ENCODE measurements around the gene SALL4. TPM values are rescaled to one million over a fixed set of nuclear protein-coding genes. Genes with fewer than 3 reads are reported as not detected.
A peak's percentile ranks its signal among the peaks of the same experiment; 100 is the strongest.
"Not testable (repeated sequence)": the region's sequence is repeated elsewhere in the genome, so short reads cannot be mapped to it uniquely, and the experiment has no call there.

SALL4 gene
- total RNA-seq, 2 experiments from 2014 or later: 0.05 to 0.08 TPM

DNA sequence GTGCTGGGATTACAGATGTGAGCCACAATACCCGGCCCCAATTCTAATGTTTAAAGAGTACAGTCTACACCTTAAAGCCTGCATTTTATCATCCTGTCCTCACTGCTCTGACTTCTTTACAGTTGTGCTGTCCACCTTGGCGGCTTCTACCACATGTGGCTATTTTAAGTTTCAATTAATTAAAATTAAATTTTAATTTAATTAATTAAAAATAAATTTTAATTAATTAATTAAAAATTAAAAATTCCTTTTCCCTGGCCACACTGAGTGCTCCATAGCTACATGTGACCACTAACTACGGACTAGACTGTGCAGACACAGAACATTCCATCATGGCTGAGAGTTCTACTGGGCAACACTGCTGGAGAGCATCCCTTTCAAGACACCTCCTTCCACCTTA, 61.5 kb downstream of the SALL4 start:
- no peaks in the 10 kb centered on the region for H3K36me3 Mint-ChIP-seq (ENCODE audit: low read depth)
- Histone ChIP-seq H3K4me1 (ENCODE audit: insufficient read depth, low read length) (no peaks in the 10 kb centered on the region), H3K4me3 (ENCODE audit: low read length) (no peak overlapping the region), H3K9me3 (ENCODE audit: control insufficient read depth in 1 of 2, insufficient read depth in 1 of 2, low read length in 2 of 2) (no peaks in the 10 kb centered on the region), H3K36me3 (ENCODE audit: insufficient read depth, low read length) (no peaks in the 10 kb centered on the region), H3K27me3 (ENCODE audit: control insufficient read depth in 1 of 2, insufficient read depth in 2 of 2, low read length in 2 of 2) (no peaks in the 10 kb centered on the region), H3K27ac (ENCODE audit: low read depth in 1 of 2, low read length in 2 of 2) (no peak overlapping the region)
- H3K4me3 Mint-ChIP-seq: no peak overlapping the region
- DNase-seq (no peak), ATAC-seq (ENCODE audit: poor library complexity) (no peak)
- intact Hi-C loops (cut with DNase I, micrococcal nuclease): no loop called here
- CTCF ChIA-PET: no interaction called here
- H3K4me1 Mint-ChIP-seq (ENCODE audit: low read depth): no peaks in the 10 kb centered on the region
- H3K27ac Mint-ChIP-seq: no peak overlapping the region
- POLR2A ChIA-PET: no interaction called here
- H3K9me3 Mint-ChIP-seq: no peaks in the 10 kb centered on the region
- H3K27me3 Mint-ChIP-seq: peaks cover 4% of the 10 kb centered on the region
- TF ChIP-seq, protein P1, sequence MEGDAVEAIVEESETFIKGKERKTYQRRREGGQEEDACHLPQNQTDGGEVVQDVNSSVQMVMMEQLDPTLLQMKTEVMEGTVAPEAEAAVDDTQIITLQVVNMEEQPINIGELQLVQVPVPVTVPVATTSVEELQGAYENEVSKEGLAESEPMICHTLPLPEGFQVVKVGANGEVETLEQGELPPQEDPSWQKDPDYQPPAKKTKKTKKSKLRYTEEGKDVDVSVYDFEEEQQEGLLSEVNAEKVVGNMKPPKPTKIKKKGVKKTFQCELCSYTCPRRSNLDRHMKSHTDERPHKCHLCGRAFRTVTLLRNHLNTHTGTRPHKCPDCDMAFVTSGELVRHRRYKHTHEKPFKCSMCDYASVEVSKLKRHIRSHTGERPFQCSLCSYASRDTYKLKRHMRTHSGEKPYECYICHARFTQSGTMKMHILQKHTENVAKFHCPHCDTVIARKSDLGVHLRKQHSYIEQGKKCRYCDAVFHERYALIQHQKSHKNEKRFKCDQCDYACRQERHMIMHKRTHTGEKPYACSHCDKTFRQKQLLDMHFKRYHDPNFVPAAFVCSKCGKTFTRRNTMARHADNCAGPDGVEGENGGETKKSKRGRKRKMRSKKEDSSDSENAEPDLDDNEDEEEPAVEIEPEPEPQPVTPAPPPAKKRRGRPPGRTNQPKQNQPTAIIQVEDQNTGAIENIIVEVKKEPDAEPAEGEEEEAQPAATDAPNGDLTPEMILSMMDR (IDR thresholded peaks at IDR 0.05): no peak

DNA sequence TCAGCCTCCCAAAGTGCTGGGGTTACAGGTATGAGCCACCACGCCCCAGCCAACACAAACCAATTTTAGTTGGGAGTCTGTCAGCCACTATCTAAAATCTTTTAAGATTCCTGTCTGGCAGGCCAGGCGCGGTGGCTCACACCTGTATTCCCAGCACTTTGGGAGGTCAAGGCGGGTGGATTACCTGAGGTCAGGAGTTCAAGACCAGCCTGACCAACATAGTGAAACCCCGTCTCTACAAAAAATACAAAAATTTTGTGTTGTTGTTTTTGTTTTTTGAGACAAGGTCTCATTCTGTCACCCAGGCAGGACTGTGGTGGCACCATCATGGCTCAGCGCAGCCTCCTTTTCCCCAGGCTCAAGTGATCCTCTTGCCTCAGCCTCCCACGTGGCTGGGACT, 62.0 kb downstream of the SALL4 start:
- CTCF ChIA-PET; H3K27ac Mint-ChIP-seq; ATAC-seq (ENCODE audit: poor library complexity): not testable (repeated sequence)

DNA sequence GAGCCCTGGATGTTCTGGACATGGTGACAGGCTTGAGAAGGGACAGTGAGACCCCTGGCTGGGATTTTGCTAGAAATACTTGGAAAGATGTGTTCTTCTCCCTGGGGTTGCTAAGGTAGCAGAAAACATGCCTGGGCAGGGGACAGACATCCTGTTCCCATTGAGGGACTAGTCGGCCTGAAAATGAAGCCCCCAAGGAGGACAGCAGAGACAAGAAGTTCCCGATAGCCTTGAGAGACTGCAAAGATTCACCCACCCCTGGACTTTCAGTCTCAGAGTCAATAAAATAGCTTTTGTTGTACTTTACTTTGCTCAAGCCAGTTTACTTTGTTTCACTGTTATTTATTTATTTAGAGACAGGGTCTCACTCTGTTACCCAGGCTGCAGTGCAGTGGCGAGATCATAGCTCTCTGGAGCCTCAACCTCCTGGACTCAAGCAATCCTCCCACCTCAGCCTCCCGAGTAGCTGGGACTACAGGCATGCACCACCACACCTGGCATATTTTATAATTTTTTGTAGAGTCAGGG, 62.5 kb downstream of the SALL4 start:
- no peaks in the 10 kb centered on the region for H3K4me1 ChIP-seq (ENCODE audit: insufficient read depth, low read length)
- H3K4me3 ChIP-seq (ENCODE audit: low read length): no peak overlapping the region
- Mint-ChIP-seq H3K36me3 (ENCODE audit: low read depth) (no peaks in the 10 kb centered on the region), H3K27me3 (no peaks in the 10 kb centered on the region), H3K4me3 (no peak overlapping the region), H3K27ac (no peak overlapping the region), H3K9me3 (no peaks in the 10 kb centered on the region), H3K4me1 (ENCODE audit: low read depth) (no peaks in the 10 kb centered on the region)
- intact Hi-C loops (cut with DNase I, micrococcal nuclease): no loop called here
- H3K27ac ChIP-seq (ENCODE audit: low read depth in 1 of 2, low read length in 2 of 2): no peak overlapping the region
- CTCF ChIA-PET: no interaction called here
- POLR2A ChIA-PET: no interaction called here
- TF ChIP-seq, protein P1 (IDR thresholded peaks at IDR 0.05): no peak
- H3K9me3 ChIP-seq (ENCODE audit: control insufficient read depth in 1 of 2, insufficient read depth in 1 of 2, low read length in 2 of 2): no peaks in the 10 kb centered on the region
- ATAC-seq (ENCODE audit: poor library complexity): no peak
- DNase-seq: no peak
- H3K27me3 ChIP-seq (ENCODE audit: control insufficient read depth in 1 of 2, insufficient read depth in 2 of 2, low read length in 2 of 2): no peaks in the 10 kb centered on the region
- no peaks in the 10 kb centered on the region for H3K36me3 ChIP-seq (ENCODE audit: insufficient read depth, low read length)

More for the DNA sequence above, 62.0 kb downstream of the SALL4 start:
- DNase-seq; H3K27me3 Mint-ChIP-seq; H3K4me3 Mint-ChIP-seq; H3K36me3 Mint-ChIP-seq (ENCODE audit: low read depth); H3K36me3 ChIP-seq (ENCODE audit: insufficient read depth, low read length); H3K9me3 ChIP-seq (ENCODE audit: control insufficient read depth in 1 of 2, insufficient read depth in 1 of 2, low read length in 2 of 2); H3K4me1 ChIP-seq (ENCODE audit: insufficient read depth, low read length); H3K27me3 ChIP-seq (ENCODE audit: control insufficient read depth in 1 of 2, insufficient read depth in 2 of 2, low read length in 2 of 2); H3K27ac ChIP-seq (ENCODE audit: low read depth in 1 of 2, low read length in 2 of 2); H3K9me3 Mint-ChIP-seq; H3K4me3 ChIP-seq (ENCODE audit: low read length); H3K4me1 Mint-ChIP-seq (ENCODE audit: low read depth); POLR2A ChIA-PET; intact Hi-C loops (cut with DNase I, micrococcal nuclease): not testable (repeated sequence)

DNA sequence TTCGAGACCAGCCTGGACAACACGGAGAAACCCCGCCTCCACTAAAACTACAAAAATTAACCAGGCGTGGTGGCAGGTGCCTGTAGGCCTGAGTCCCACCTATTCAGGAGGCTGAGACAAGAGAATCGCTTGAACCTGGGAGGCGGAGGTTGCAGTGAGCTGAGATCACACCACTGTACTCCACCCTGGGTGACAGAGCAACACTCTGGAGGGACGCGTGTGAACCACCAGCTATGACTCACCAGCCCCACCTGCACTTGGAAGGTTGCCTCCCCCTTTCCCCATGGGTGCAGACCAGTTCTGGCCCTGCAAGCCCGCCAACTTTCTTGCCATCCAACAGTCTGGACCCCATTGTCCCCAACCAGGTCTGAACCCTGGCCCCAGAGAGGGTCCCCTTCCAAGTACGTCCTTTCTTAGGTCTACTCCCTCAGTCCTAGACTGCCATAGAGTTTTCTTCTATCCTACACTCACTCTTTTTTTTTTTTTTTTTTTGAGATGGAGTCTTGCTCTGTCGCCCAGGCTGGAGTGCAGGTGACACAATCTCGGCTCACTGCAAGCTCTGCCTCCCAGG, 63.4 kb downstream of the SALL4 start:
- intact Hi-C loops (cut with DNase I, micrococcal nuclease): no loop called here
- H3K4me3 Mint-ChIP-seq: no peak overlapping the region
- no peaks in the 10 kb centered on the region for H3K9me3 ChIP-seq (ENCODE audit: control insufficient read depth in 1 of 2, insufficient read depth in 1 of 2, low read length in 2 of 2)
- no peaks in the 10 kb centered on the region for H3K4me1 ChIP-seq (ENCODE audit: insufficient read depth, low read length)
- no peaks in the 10 kb centered on the region for H3K27me3 ChIP-seq (ENCODE audit: control insufficient read depth in 1 of 2, insufficient read depth in 2 of 2, low read length in 2 of 2)
- TF ChIP-seq, protein P1 (IDR thresholded peaks at IDR 0.05): no peak
- DNase-seq: peak in 1 of 14 experiments; percentile 4
- H3K27ac Mint-ChIP-seq: no peak overlapping the region
- no peak overlapping the region for H3K4me3 ChIP-seq (ENCODE audit: low read length)
- H3K27me3 Mint-ChIP-seq: no peaks in the 10 kb centered on the region
- H3K9me3 Mint-ChIP-seq: no peaks in the 10 kb centered on the region
- no peak for ATAC-seq (ENCODE audit: poor library complexity)
- H3K4me1 Mint-ChIP-seq (ENCODE audit: low read depth): no peaks in the 10 kb centered on the region
- H3K36me3 Mint-ChIP-seq (ENCODE audit: low read depth): no peaks in the 10 kb centered on the region
- CTCF ChIA-PET: no interaction called here
- no peaks in the 10 kb centered on the region for H3K36me3 ChIP-seq (ENCODE audit: insufficient read depth, low read length)
- no peak overlapping the region for H3K27ac ChIP-seq (ENCODE audit: low read depth in 1 of 2, low read length in 2 of 2)
- POLR2A ChIA-PET: no interaction called here

DNA sequence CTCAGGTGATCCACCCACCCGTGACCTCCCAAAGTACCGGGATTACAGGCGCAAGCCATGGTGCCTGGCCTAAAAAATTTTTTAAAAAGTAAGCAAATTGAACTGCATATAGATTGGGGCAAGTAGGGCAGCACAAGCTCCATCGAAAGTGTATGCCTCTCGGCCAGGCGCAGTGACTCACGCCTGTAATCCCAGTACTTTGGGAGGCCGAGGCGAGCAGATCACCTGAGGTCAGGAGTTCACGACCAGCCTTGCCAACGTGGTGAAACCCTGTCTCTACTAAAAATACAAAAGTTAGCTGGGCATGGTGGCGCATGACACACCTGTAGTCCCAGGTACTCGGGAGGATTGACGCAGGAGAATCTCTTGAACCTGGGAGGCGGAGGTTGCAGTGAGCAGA, 64.1 kb downstream of the SALL4 start:
- H3K27me3 Mint-ChIP-seq; H3K27ac Mint-ChIP-seq; H3K4me3 Mint-ChIP-seq; POLR2A ChIA-PET; H3K4me1 Mint-ChIP-seq (ENCODE audit: low read depth); intact Hi-C loops (cut with DNase I, micrococcal nuclease); H3K27me3 ChIP-seq (ENCODE audit: control insufficient read depth in 1 of 2, insufficient read depth in 2 of 2, low read length in 2 of 2); DNase-seq; H3K4me1 ChIP-seq (ENCODE audit: insufficient read depth, low read length); ATAC-seq (ENCODE audit: poor library complexity); H3K36me3 ChIP-seq (ENCODE audit: insufficient read depth, low read length); H3K36me3 Mint-ChIP-seq (ENCODE audit: low read depth); H3K9me3 Mint-ChIP-seq; CTCF ChIA-PET; H3K27ac ChIP-seq (ENCODE audit: low read depth in 1 of 2, low read length in 2 of 2); H3K9me3 ChIP-seq (ENCODE audit: control insufficient read depth in 1 of 2, insufficient read depth in 1 of 2, low read length in 2 of 2); H3K4me3 ChIP-seq (ENCODE audit: low read length): not testable (repeated sequence)

All from CD4-positive, alpha-beta T cell (primary cell).